Neural cell (in vitro differentiated cells): Measurements from ENCODE around the gene MYO18A. TPM values are rescaled to one million over a fixed set of nuclear protein-coding genes. Genes with fewer than 3 reads are reported as not detected.

ENCODE experiments used
- H2AFZ ChIP-seq: fragments of 200-600, 300-800 bp; sonication (generic), shearing (Covaris generic); 2 replicates; pipeline ENCODE4 v1.6.0; 2014; ENCODE audit warnings: low read depth, mild to moderate bottlenecking, antibody characterized with exemption, low read length, moderate library complexity
- H3F3A ChIP-seq: fragments of 200-600 bp; shearing (Covaris generic); 2 replicates; pipeline ENCODE4 v1.6.1; 2016; ENCODE audit warnings: mild to moderate bottlenecking, moderate library complexity, mixed read lengths, antibody characterized with exemption, low read length; ENCODE audit not compliant: insufficient read depth, poor library complexity, severe bottlenecking
- H3K27ac ChIP-seq: fragments of 200-600, 300-800 bp; sonication (generic), shearing (Covaris generic); 2 replicates; pipeline ENCODE4 v1.5.1; 2014; ENCODE audit warnings: mild to moderate bottlenecking, low read length, moderate library complexity
- H3K27me3 ChIP-seq: fragments of 300-800, 200-600 bp; sonication (generic), shearing (Covaris generic); 2 replicates; pipeline ENCODE4 v1.6.0; 2014; ENCODE audit warnings: mild to moderate bottlenecking, low read depth, low read length, moderate library complexity; ENCODE audit not compliant: insufficient read depth
- H3K36me3 ChIP-seq: fragments of 300-800, 200-600 bp; sonication (generic), shearing (Covaris generic); 2 replicates; pipeline ENCODE4 v1.5.1; 2014; ENCODE audit warnings: mild to moderate bottlenecking, antibody characterized with exemption, low read length, moderate library complexity; ENCODE audit not compliant: insufficient read depth
- H3K4me2 ChIP-seq: fragments of 300-800, 200-600 bp; sonication (generic), shearing (Covaris generic); 2 replicates; pipeline ENCODE4 v1.6.0; 2014; ENCODE audit warnings: mild to moderate bottlenecking, low read length
- H3K4me3 ChIP-seq: fragments of 300-800, 200-600 bp; sonication (generic), shearing (Covaris generic); 2 replicates; pipeline ENCODE4 v1.5.1; 2014; ENCODE audit warnings: mild to moderate bottlenecking, low read length, moderate library complexity
- H3K79me2 ChIP-seq: fragments of 200-600 bp; shearing (Covaris generic); replicated peaks from 2 replicates; pipeline ENCODE4 v1.6.0; 2014; ENCODE audit warnings: mild to moderate bottlenecking, low read length, moderate library complexity; ENCODE audit not compliant: insufficient read depth
- H3K9ac ChIP-seq: fragments of 300-800, 200-600 bp; sonication (generic), shearing (Covaris generic); 2 replicates; pipeline ENCODE4 v1.6.1; 2016; ENCODE audit warnings: mild to moderate bottlenecking, low read length, mixed read lengths
- H3K9me2 ChIP-seq: fragments of 200-600 bp; shearing (Covaris generic); 2 replicates; pipeline ENCODE4 v1.6.1; 2016; ENCODE audit warnings: mild to moderate bottlenecking, low read length, mixed read lengths; ENCODE audit not compliant: insufficient read depth
- H3K9me3 ChIP-seq: fragments of 200-600, 300-800 bp; sonication (generic), shearing (Covaris generic); 2 replicates; pipeline ENCODE4 v1.6.1; 2016; ENCODE audit warnings: mild to moderate bottlenecking, mixed run types, low read length, moderate library complexity, mixed read lengths
- H4K20me1 ChIP-seq: fragments of 200-600 bp; shearing (Covaris generic); 2 replicates; pipeline ENCODE4 v1.6.1; 2016; ENCODE audit warnings: mild to moderate bottlenecking, mixed run types; ENCODE audit not compliant: insufficient read depth
- EP300 ChIP-seq: fragments of 450-650 bp; conservative IDR thresholded peaks from 2 replicates; pipeline ENCODE4 v1.6.1; 2014; ENCODE audit warnings: antibody characterized with exemption, mild to moderate bottlenecking, moderate library complexity; ENCODE audit not compliant: poor library complexity, severe bottlenecking
- EZH2 ChIP-seq: fragments of 200-600, 300-800 bp; shearing (Covaris generic), sonication (generic); IDR thresholded peaks from 2 replicates; pipeline ENCODE4 v1.6.1; 2014; ENCODE audit warnings: antibody characterized with exemption, low read length, borderline replicate concordance, mild to moderate bottlenecking; ENCODE audit not compliant: insufficient read depth, poor library complexity, severe bottlenecking
- MXI1 ChIP-seq: fragments of 450-650 bp; conservative IDR thresholded peaks from 2 replicates; pipeline ENCODE4 v1.6.1; 2014; ENCODE audit warnings: antibody characterized with exemption, mild to moderate bottlenecking; ENCODE audit not compliant: poor library complexity, severe bottlenecking
- POLR2AphosphoS5 ChIP-seq: IDR thresholded peaks from 2 replicates; pipeline ENCODE4 v1.6.1; 2012
- RAD21 ChIP-seq: fragments of 450-650 bp; conservative IDR thresholded peaks from 2 replicates; pipeline ENCODE4 v1.6.1; 2014; ENCODE audit warnings: antibody characterized with exemption, mild to moderate bottlenecking, moderate library complexity
- SMC3 ChIP-seq: fragments of 450-650 bp; conservative IDR thresholded peaks from 2 replicates; pipeline ENCODE4 v1.6.1; 2014; ENCODE audit warnings: antibody characterized with exemption, mild to moderate bottlenecking, moderate library complexity; ENCODE audit not compliant: poor library complexity
- TAF1 ChIP-seq: IDR thresholded peaks from 2 replicates; pipeline ENCODE4 v1.6.1; 2012; ENCODE audit warnings: low read depth
- polyA plus RNA-seq: library from polyadenylated mRNA; depleted of rRNA; stranded (reverse); fragments of >200 nt; gene quantifications from 2 replicates; pipeline ENCODE4 v1.2.3, GENCODE V29; 2014
- TF ChIP-seq, protein P1 (sequence below): IDR thresholded peaks from 2 replicates; pipeline ENCODE4 v1.6.1; 2012; ENCODE audit warnings: borderline replicate concordance
- TF ChIP-seq, protein P2 (sequence below): fragments of 450-650 bp; IDR thresholded peaks from 2 replicates; pipeline ENCODE4 v1.5.1; 2014; ENCODE audit warnings: antibody characterized with exemption, mild to moderate bottlenecking, moderate library complexity; ENCODE audit not compliant: poor library complexity, severe bottlenecking

The MYO18A gene
- polyA plus RNA-seq, 1 donor from 2014 or later, result 21.6 TPM

DNA sequence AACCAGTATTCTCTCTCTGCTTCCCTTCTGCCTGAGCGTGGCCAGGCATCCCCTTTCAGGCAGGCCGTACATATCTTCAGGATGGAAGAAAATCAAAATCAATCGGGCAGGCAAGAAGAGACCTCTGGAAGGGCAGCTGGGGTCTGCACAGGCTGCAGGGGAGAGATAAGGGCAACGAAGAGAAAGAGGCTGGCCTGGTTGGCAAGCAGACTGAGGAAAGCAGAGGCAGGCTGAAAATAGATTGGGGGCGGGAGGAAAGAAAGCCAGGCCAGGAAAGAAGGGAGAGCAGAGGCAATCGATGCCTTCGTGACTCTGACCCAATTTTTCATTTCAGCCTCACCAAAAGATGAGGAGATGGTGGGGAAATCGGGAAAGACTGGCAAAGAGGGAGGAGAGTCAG lies 119.2 kb downstream of the MYO18A start:
- TF ChIP-seq POLR2AphosphoS5 (no peak), MXI1 (no peak), RAD21 (no peak), EZH2 (no peak), EP300 (no peak), SMC3 (no peak), TAF1 (no peak)
- TF ChIP-seq, protein P1, sequence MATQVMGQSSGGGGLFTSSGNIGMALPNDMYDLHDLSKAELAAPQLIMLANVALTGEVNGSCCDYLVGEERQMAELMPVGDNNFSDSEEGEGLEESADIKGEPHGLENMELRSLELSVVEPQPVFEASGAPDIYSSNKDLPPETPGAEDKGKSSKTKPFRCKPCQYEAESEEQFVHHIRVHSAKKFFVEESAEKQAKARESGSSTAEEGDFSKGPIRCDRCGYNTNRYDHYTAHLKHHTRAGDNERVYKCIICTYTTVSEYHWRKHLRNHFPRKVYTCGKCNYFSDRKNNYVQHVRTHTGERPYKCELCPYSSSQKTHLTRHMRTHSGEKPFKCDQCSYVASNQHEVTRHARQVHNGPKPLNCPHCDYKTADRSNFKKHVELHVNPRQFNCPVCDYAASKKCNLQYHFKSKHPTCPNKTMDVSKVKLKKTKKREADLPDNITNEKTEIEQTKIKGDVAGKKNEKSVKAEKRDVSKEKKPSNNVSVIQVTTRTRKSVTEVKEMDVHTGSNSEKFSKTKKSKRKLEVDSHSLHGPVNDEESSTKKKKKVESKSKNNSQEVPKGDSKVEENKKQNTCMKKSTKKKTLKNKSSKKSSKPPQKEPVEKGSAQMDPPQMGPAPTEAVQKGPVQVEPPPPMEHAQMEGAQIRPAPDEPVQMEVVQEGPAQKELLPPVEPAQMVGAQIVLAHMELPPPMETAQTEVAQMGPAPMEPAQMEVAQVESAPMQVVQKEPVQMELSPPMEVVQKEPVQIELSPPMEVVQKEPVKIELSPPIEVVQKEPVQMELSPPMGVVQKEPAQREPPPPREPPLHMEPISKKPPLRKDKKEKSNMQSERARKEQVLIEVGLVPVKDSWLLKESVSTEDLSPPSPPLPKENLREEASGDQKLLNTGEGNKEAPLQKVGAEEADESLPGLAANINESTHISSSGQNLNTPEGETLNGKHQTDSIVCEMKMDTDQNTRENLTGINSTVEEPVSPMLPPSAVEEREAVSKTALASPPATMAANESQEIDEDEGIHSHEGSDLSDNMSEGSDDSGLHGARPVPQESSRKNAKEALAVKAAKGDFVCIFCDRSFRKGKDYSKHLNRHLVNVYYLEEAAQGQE, result no peak
- TF ChIP-seq, protein P2, sequence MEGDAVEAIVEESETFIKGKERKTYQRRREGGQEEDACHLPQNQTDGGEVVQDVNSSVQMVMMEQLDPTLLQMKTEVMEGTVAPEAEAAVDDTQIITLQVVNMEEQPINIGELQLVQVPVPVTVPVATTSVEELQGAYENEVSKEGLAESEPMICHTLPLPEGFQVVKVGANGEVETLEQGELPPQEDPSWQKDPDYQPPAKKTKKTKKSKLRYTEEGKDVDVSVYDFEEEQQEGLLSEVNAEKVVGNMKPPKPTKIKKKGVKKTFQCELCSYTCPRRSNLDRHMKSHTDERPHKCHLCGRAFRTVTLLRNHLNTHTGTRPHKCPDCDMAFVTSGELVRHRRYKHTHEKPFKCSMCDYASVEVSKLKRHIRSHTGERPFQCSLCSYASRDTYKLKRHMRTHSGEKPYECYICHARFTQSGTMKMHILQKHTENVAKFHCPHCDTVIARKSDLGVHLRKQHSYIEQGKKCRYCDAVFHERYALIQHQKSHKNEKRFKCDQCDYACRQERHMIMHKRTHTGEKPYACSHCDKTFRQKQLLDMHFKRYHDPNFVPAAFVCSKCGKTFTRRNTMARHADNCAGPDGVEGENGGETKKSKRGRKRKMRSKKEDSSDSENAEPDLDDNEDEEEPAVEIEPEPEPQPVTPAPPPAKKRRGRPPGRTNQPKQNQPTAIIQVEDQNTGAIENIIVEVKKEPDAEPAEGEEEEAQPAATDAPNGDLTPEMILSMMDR, result no peak
- Histone ChIP-seq H3K9me2 (no peaks in the 10 kb centered on the region), H3K27me3 (no peaks in the 10 kb centered on the region), H3K9ac (no peak overlapping the region), H3K27ac (no peak overlapping the region), H4K20me1 (no peaks in the 10 kb centered on the region), H2AFZ (no peak overlapping the region), H3K9me3 (no peaks in the 10 kb centered on the region), H3K36me3 (no peaks in the 10 kb centered on the region), H3F3A (no peaks in the 10 kb centered on the region), H3K4me2 (no peak overlapping the region), H3K79me2 (no peaks in the 10 kb centered on the region), H3K4me3 (no peak overlapping the region)

DNA sequence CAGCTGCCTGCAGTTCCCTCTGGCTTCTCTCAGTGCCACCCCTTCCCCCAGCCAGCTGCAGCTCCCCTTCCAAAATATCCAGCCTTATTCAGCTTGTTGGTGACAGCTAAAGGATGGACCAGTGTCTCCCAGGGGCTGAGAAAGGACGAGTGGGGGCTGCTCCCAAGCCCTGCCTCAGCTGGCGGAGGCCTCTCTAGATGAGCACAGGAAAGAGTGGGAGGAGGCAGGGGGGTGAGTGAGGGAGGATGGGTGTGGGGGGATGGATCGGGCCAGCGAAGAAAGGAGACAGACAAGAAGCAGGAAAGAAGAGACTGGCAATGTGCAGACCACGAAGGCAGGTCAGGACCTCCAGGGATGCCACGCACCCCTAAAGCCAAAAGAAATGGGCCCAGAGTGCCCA lies 119.7 kb downstream of the MYO18A start:
- no peaks in the 10 kb centered on the region for H3K27me3 ChIP-seq
- no peaks in the 10 kb centered on the region for H3K9me3 ChIP-seq
- no peak overlapping the region for H3K9ac ChIP-seq
- H4K20me1 ChIP-seq, result no peaks in the 10 kb centered on the region
- H3F3A ChIP-seq, result no peaks in the 10 kb centered on the region
- no peaks in the 10 kb centered on the region for H3K36me3 ChIP-seq
- no peak overlapping the region for H3K4me3 ChIP-seq
- no peak overlapping the region for H3K27ac ChIP-seq
- TF ChIP-seq TAF1, result no peak
- TF ChIP-seq, protein P2, result no peak
- TF ChIP-seq EZH2, result no peak
- TF ChIP-seq, protein P1, result no peak
- TF ChIP-seq MXI1, result no peak
- TF ChIP-seq POLR2AphosphoS5, result no peak
- TF ChIP-seq EP300, result no peak
- TF ChIP-seq SMC3, result no peak
- no peak for TF ChIP-seq RAD21
- no peaks in the 10 kb centered on the region for H3K9me2 ChIP-seq
- no peaks in the 10 kb centered on the region for H3K79me2 ChIP-seq
- no peak overlapping the region for H3K4me2 ChIP-seq
- no peak overlapping the region for H2AFZ ChIP-seq
